B cell (primary cell): ENCODE measurements around the gene IFITM1. TPM values are rescaled to one million over a fixed set of nuclear protein-coding genes. Genes with fewer than 3 reads are reported as not detected.

ENCODE experiments used
- ATAC-seq: fragments of 200-7000 bp; cut with Tn5 transposase; one replicate; pipeline ENCODE4 v1.10.0; 2021; ENCODE audit warnings: low read depth, mild to moderate bottlenecking, moderate number of reproducible peaks, moderate library complexity
- CTCF ChIA-PET: fragments of 350-600 bp; sonication (Branson Sonifier 250); formaldehyde crosslinking; loops from one replicate; lab custom pipeline; 2021; ENCODE audit warnings: antibody characterized with exemption, inconsistent platforms; lab: Charles Lee
- POLR2A ChIA-PET: fragments of 350-600 bp; sonication (Branson Sonifier 250); formaldehyde crosslinking; loops from one replicate; lab custom pipeline; 2021; ENCODE audit warnings: antibody characterized with exemption; lab: Charles Lee
- DNase-seq: peaks from one replicate; pipeline ENCODE4 v3.0.0; 2013
- H2AFZ ChIP-seq: 2 replicates; pipeline ENCODE4 v1.6.1; 2012; ENCODE audit warnings: mild to moderate bottlenecking, low read depth, low read length; ENCODE audit not compliant: insufficient read depth, poor library complexity, severe bottlenecking
- H3K27ac ChIP-seq, 2 donors: 1 replicate in 1 of 2; 2 replicates in 1 of 2; pipeline ENCODE4 v1.5.1; 2012 to 2013; ENCODE audit warnings: low read length in 2 of 2, mild to moderate bottlenecking in 2 of 2, moderate library complexity in 1 of 2
- H3K27me3 ChIP-seq, 4 experiments: fragments of 200-600 bp in 1 of 4; sonication (generic) in 1 of 4; replicated peaks in 1 of 4; 1 replicate in 2 of 4; 2 replicates in 2 of 4; pipeline versions ENCODE4 v1.6.1 to v1.7.0; 2013 to 2016; ENCODE audit warnings: low read length in 3 of 4, mild to moderate bottlenecking in 2 of 4, mixed read lengths in 1 of 4, moderate library complexity in 1 of 4; ENCODE audit not compliant: insufficient read depth in 4 of 4, control insufficient read depth in 3 of 4; ENCODE audit errors: control extremely low read depth in 1 of 4
- H3K36me3 ChIP-seq, 2 experiments: replicated peaks in 1 of 2; 1 replicate in 1 of 2; 2 replicates in 1 of 2; pipeline versions ENCODE4 v1.6.1 to v1.7.1; 2013; ENCODE audit warnings: low read length in 1 of 2; ENCODE audit not compliant: insufficient read depth in 2 of 2, control insufficient read depth in 1 of 2; ENCODE audit errors: control extremely low read depth in 1 of 2, extremely low read depth in 1 of 2
- H3K4me1 ChIP-seq, 2 donors: fragments of 200-600 bp in 1 of 2; sonication (generic) in 1 of 2; 1 replicate in 1 of 2; 2 replicates in 1 of 2; pipeline versions ENCODE4 v1.5.1 to v1.6.1; 2013 to 2017; ENCODE audit warnings: low read length in 2 of 2; ENCODE audit not compliant: control insufficient read depth in 2 of 2, insufficient read depth in 2 of 2
- H3K4me2 ChIP-seq: replicated peaks from 2 replicates; pipeline ENCODE3; 2012; ENCODE audit warnings: mild to moderate bottlenecking, low read depth, low read length; ENCODE audit not compliant: poor library complexity, severe bottlenecking
- H3K4me3 ChIP-seq, 5 experiments: fragments of 200-600 bp in 1 of 5; sonication (generic) in 1 of 5; 1 replicate in 3 of 5; 2 replicates in 2 of 5; pipeline versions ENCODE4 v1.5.1 to v1.7.0; 2011 to 2016; ENCODE audit warnings: low read length in 4 of 5, mild to moderate bottlenecking in 4 of 5, low read depth in 2 of 5, control low read depth in 1 of 5, moderate library complexity in 1 of 5; ENCODE audit not compliant: insufficient read depth in 1 of 5; ENCODE audit errors: control extremely low read depth in 1 of 5, extremely low read depth in 1 of 5
- H3K79me2 ChIP-seq: fragments of 200-600 bp; sonication (generic); one replicate; pipeline ENCODE4 v1.6.0; 2016; ENCODE audit warnings: low read length; ENCODE audit not compliant: control insufficient read depth, insufficient read depth
- H3K9ac ChIP-seq: fragments of 200-600 bp; sonication (generic); 2 replicates; pipeline ENCODE4 v1.6.1; 2017; ENCODE audit warnings: mild to moderate bottlenecking, low read length, moderate library complexity
- H3K9me3 ChIP-seq, 3 donors: one replicate each; pipeline versions ENCODE4 v1.6.1 to v1.7.1; 2013; ENCODE audit warnings: low read length in 2 of 3; ENCODE audit not compliant: control insufficient read depth in 2 of 3, insufficient read depth in 1 of 3; ENCODE audit errors: control extremely low read depth in 1 of 3
- H4K20me1 ChIP-seq: 2 replicates; pipeline ENCODE4 v1.6.0; 2012; ENCODE audit warnings: mild to moderate bottlenecking, low read length; ENCODE audit not compliant: insufficient read depth, control insufficient read depth, poor library complexity, severe bottlenecking
- H3K27ac Mint-ChIP-seq: one replicate; pipeline ENCODE4 v1.8.0; 2021; ENCODE audit warnings: mixed read lengths
- H3K27me3 Mint-ChIP-seq: one replicate; pipeline ENCODE4 v1.8.0; 2021; ENCODE audit warnings: mixed read lengths
- H3K4me1 Mint-ChIP-seq: one replicate; pipeline ENCODE4 v1.8.0; 2021; ENCODE audit warnings: mixed read lengths
- H3K4me3 Mint-ChIP-seq: one replicate; pipeline ENCODE4 v1.8.0; 2021; ENCODE audit warnings: mixed read lengths
- H3K9me3 Mint-ChIP-seq: one replicate; pipeline ENCODE4 v1.8.0; 2022; ENCODE audit warnings: mixed read lengths; ENCODE audit not compliant: insufficient read depth
- CTCF ChIP-seq: fragments of 200-600 bp; IDR thresholded peaks from one replicate; pipeline ENCODE4 v1.8.0; 2022; ENCODE audit warnings: antibody characterized with exemption, mild to moderate bottlenecking
- EZH2 ChIP-seq: IDR thresholded peaks from 2 replicates; pipeline ENCODE4 v1.6.1; 2012; ENCODE audit warnings: borderline replicate concordance, low read depth, mild to moderate bottlenecking, moderate library complexity, low read length; ENCODE audit not compliant: insufficient read depth, poor library complexity, severe bottlenecking
- WGBS: methylation state at CpG from one replicate; pipeline ENCODE4 v1.1.5; 2013; ENCODE audit warnings: missing lambda C conversion rate; ENCODE audit not compliant: insufficient coverage; 5-methylcytosine and 5-hydroxymethylcytosine counted together
- intact Hi-C: fragments of 100-400 bp; cut with micrococcal nuclease; formaldehyde crosslinking; loops from one replicate; pipeline ENCODE4 v1.10.0; 2022
- polyA plus RNA-seq: library from polyadenylated mRNA; depleted of rRNA; stranded (reverse); fragments of >200 nt; gene quantifications from 2 replicates; pipeline ENCODE4 v1.2.3, GENCODE V29; 2012
- total RNA-seq, 2 donors: library from RNA; stranded (reverse); fragments of 120-200 nt in 1 of 2; gene quantifications; 1 replicate in 1 of 2; 2 replicates in 1 of 2; pipeline versions ENCODE4 v1.2.3 to v1.2.4, GENCODE V29; 2013 to 2022

The IFITM1 gene
- total and polyA plus RNA-seq, 2 donors (not counting 1 experiment from before 2014, with no cell fraction given): 19.5 to 83.7 TPM

DNA sequence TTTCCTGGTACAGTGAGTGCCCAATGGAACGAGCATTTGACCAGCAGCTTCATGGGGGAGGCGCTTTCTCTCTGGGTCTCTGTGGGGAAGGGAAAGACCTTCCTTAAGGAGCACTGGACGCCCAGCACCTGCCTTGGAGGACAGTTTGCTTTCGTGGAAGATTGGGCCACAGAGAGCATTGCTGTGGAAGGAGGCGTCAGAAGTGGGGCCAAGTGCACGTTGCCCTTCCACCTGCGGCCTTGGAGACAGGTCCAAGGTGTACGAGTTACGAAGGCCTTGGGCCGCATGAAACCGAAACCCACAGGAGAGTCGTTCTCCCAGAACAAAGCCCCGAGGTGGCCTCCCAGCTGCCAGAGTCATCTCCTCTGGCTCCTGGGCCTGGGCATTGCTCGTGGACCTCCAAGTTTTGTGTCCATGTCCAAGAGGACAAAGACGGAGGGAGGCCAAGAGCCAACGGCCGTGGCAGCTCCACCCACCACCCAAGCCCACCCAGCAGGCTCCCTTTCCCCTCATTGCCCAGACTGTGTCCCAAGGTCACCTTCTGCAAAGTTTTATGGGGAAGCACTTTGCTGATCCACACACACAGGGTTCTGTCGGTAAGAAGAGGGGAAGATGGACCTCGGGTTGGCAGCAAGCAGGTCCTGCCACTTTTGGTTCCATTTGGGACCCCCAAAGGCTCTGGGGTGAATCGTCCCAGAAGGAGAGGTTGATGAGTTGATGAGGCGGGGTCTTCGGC, 41.5 kb upstream of the IFITM1 start:
- H3K27ac ChIP-seq: no peak overlapping the region
- H3K9ac ChIP-seq: no peak overlapping the region
- ChIA-PET POLR2A (no interaction called here), CTCF (interaction anchor here (1.2 to 1.4 kb wide), 3 partner anchors 10 to 40 kb away, joined by 3 to 5 read pairs (median 4); no protein-coding TSS in a partner anchor)
- WGBS: 94% methylated on average over 22 of the region's 22 CpGs
- no peak overlapping the region for H3K4me2 ChIP-seq
- ATAC-seq (no peak), DNase-seq (no peak)
- H3K27me3 ChIP-seq: no peaks in the 10 kb centered on the region
- no peak overlapping the region for H2AFZ ChIP-seq
- Mint-ChIP-seq H3K27ac (peak overlapping the region; percentile 75), H3K4me1 (peaks cover 41% of the 10 kb centered on the region), H3K27me3 (no peaks in the 10 kb centered on the region), H3K9me3 (peaks cover 2% of the 10 kb centered on the region), H3K4me3 (no peak overlapping the region)
- intact Hi-C loops: no loop called here
- TF ChIP-seq CTCF (no peak), EZH2 (no peak)
- H3K4me1 ChIP-seq: peaks cover 33 to 37% of the 10 kb centered on the region in 2 donors
- peaks cover 0 to 6% (median 0%) of the 10 kb centered on the region in 3 donors for H3K9me3 ChIP-seq
- H3K36me3 ChIP-seq: no peaks in the 10 kb centered on the region
- H3K79me2 ChIP-seq: peaks cover 11% of the 10 kb centered on the region
- H4K20me1 ChIP-seq: no peaks in the 10 kb centered on the region
- no peak overlapping the region for H3K4me3 ChIP-seq

- Histone ChIP-seq H3K27ac (no peak overlapping the region), H3K4me1 (peaks cover 30 to 33% of the 10 kb centered on the region in 2 donors), H3K9ac (no peak overlapping the region), H3K36me3 (no peaks in the 10 kb centered on the region), H3K79me2 (peaks cover 11% of the 10 kb centered on the region), H3K27me3 (no peaks in the 10 kb centered on the region), H2AFZ (no peak overlapping the region), H3K9me3 (peaks cover 0 to 6% (median 0%) of the 10 kb centered on the region in 3 donors), H4K20me1 (no peaks in the 10 kb centered on the region), H3K4me3 (no peak overlapping the region), H3K4me2 (no peak overlapping the region)
- ATAC-seq (no peak), DNase-seq (no peak)
- Mint-ChIP-seq H3K4me1 (peaks cover 40% of the 10 kb centered on the region), H3K4me3 (no peak overlapping the region), H3K27ac (no peak overlapping the region), H3K27me3 (no peaks in the 10 kb centered on the region), H3K9me3 (peaks cover 2% of the 10 kb centered on the region)
- ChIA-PET CTCF (interaction anchor here (0.9 to 1.3 kb wide), 2 partner anchors 23 to 40 kb away, joined by 3 read pairs; no protein-coding TSS in a partner anchor), POLR2A (interaction anchor here (0.7 kb wide), 3 partner anchors 49 to 423 kb away, joined by 3 to 5 read pairs (median 3); no protein-coding TSS in a partner anchor)
- intact Hi-C loops: no loop called here
- WGBS: over 99% methylated on average over 6 of the region's 6 CpGs
- no peak for TF ChIP-seq EZH2
- TF ChIP-seq CTCF: no peak
These were observed 41.0 kb upstream of the IFITM1 start for GRCh38 chr11:272931-273198.
